IPS-20b (cell line): ENCODE data around the gene ATAD3B.
"Not testable (repeated sequence)": the region's sequence is repeated elsewhere in the genome, so short reads cannot be mapped to it uniquely, and the experiment has no call there.

Experiments
- H3K27ac ChIP-seq: one replicate; pipeline ENCODE4 v1.5.1; 2013; ENCODE audit warnings: low read length
- H3K27me3 ChIP-seq: 2 replicates; pipeline ENCODE4 v1.6.1; 2013; ENCODE audit warnings: mild to moderate bottlenecking, low read length, inconsistent platforms; ENCODE audit not compliant: insufficient read depth
- H3K36me3 ChIP-seq: 2 replicates; pipeline ENCODE4 v1.6.1; 2013; ENCODE audit warnings: low read depth, mild to moderate bottlenecking, inconsistent platforms, low read length, moderate library complexity; ENCODE audit not compliant: insufficient read depth
- H3K4me1 ChIP-seq: 2 replicates; pipeline ENCODE4 v1.6.1; 2013; ENCODE audit warnings: mild to moderate bottlenecking, control low read depth, inconsistent platforms, low read length, moderate library complexity; ENCODE audit not compliant: insufficient read depth
- H3K4me3 ChIP-seq: 2 replicates; pipeline ENCODE4 v1.5.1; 2013; ENCODE audit warnings: mild to moderate bottlenecking, low read length, inconsistent platforms
- H3K9ac ChIP-seq: 2 replicates; pipeline ENCODE4 v1.6.1; 2013; ENCODE audit warnings: low read depth, mild to moderate bottlenecking, inconsistent platforms, low read length, moderate library complexity
- H3K9me3 ChIP-seq: 2 replicates; pipeline ENCODE4 v1.6.1; 2013; ENCODE audit warnings: mild to moderate bottlenecking, low read depth, low read length, inconsistent platforms; ENCODE audit not compliant: insufficient read depth

The ATAD3B gene

DNA sequence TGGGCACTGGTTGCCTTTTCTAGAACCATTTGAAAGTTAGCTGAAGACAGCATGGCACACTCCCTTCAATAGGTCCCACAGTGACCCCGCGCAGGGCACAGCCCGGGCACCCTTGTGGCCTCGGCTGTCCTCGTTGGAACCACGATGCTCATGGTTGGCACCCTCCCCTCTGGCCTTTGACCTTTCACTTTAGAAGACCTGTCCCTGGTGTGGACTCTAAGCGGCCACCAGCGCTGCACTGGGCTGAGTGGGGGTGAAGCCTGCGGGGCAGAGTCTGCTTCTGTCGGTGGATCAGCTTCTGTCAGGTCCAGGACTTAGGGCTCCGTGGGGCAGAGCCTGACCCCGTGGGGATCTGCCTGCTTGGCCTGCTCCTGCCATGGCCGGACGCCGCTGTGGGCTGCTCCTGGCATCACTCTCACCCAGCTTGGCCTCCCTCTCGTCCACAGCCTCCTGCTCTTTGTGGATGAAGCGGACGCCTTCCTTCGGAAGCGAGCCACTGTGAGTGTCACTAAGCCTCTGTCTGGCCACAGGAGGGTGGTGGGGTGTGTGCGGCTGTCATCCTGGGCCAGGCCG, 14.8 kb upstream of the ATAD3B start:
- not testable (repeated sequence) for H3K27ac ChIP-seq, H3K27me3 ChIP-seq, H3K9ac ChIP-seq, H3K4me3 ChIP-seq, H3K4me1 ChIP-seq, H3K36me3 ChIP-seq, H3K9me3 ChIP-seq

DNA sequence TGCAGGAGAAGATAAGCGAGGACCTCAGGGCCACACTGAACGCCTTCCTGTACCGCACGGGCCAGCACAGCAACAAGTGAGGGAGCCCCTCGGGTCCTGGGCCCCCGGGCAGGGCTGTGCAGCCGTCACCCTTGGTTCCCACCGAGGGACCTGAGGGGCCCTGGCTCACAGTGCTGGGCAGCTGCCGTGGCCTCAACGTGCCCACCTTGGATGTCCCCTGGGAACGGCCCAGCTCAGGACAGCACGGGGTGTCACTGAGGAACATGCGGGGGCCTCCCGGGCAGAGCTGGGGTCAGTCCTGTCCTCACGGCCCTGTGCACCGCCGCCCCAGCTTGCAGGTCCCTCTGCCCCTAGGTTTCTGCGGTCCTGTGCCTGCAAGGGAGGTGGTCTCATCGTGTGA, 12.4 kb upstream of the ATAD3B start:
- not testable (repeated sequence) for H3K9ac ChIP-seq, H3K4me1 ChIP-seq

DNA sequence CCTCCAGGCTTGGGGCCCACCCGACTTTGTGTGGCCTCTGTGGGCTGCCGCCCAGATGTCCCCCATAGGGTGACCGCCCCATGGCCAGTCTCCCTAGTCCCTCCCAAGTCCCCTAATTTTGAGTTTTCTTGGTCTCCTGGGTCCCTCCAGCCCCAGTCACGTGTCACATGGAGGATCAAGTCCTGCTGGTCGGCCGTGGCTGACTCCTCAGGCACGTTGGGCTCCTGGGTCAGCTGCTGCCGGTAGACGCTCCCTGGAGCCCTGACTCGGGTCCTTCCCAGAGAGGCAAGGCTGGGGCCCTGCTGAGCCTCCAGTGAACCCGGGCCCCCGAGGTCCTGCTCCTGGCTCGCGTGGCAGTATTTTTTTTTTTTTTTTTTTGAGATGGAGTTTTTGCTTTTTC, 11.9 kb upstream of the ATAD3B start:
- H3K36me3 ChIP-seq, H3K27me3 ChIP-seq, H3K9ac ChIP-seq, H3K9me3 ChIP-seq, H3K4me1 ChIP-seq, H3K4me3 ChIP-seq, H3K27ac ChIP-seq: not testable (repeated sequence)

More for the DNA sequence above, 12.4 kb upstream of the ATAD3B start:
- H3K9me3 ChIP-seq, H3K36me3 ChIP-seq, H3K4me3 ChIP-seq, H3K27ac ChIP-seq, H3K27me3 ChIP-seq: not testable (repeated sequence)

DNA sequence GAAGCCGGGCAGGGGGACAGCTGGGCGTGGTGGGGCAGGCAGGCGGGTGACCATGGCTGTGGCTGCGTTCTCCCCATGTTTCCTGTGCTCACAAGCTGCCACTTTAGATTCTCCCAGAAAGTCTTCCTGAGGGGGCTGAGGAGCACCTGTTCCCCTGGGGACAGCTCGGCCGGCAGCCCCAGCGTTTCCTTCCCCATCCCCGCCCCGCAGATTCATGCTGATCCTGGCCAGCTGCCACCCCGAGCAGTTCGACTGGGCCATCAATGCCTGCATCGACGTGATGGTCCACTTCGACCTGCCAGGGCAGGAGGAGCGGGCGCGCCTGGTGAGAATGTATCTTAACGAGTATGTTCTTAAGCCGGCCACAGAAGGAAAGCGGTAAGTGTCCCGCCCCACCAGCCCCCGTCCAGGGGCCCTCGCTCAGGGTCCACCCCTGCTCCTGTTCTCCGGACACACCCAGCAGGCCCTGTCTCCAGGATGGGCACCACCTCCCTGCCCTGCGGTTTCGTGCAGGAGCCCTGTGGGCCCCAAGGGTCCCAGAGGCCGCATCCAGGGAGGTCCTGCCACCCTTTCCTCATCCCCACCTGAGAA, 10.9 kb upstream of the ATAD3B start:
- no peaks in the 10 kb centered on the region for H3K36me3 ChIP-seq
- H3K9me3 ChIP-seq: no peaks in the 10 kb centered on the region
- no peak overlapping the region for H3K9ac ChIP-seq
- H3K4me3 ChIP-seq: no peak overlapping the region
- H3K27ac ChIP-seq: no peak overlapping the region
- H3K4me1 ChIP-seq: no peaks in the 10 kb centered on the region
- H3K27me3 ChIP-seq: no peaks in the 10 kb centered on the region

DNA sequence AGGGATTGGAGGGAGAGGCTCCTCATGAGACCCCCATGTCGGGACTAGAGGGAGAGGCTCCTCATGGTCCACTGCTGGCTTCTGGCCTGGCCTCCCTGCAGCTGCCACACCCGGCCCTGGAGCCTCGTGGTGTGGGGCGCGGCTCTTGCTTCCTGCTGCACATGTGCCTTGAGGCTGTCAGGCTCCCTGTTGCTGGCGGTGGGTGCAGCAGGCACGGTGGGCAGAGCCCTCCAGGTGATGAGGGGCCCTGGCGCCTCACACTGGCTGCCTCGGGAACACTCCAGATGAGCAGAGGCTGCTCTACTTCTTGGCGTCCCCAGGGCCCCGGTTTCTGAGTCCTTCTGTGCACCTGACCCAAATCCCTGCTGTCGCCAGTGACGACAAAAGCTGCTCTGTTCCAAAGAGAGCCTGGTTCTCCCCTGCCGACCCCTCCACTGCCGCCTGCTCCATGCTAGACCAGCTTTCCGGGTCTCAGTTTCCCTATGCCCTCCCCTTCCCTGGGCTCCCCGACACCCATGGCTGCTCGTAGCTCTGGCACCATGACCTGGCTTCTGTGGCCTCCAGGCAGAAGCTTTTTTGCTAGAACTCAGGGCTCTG, 9.7 kb upstream of the ATAD3B start:
- Histone ChIP-seq H3K36me3 (no peaks in the 10 kb centered on the region), H3K4me3 (no peak overlapping the region), H3K9me3 (no peaks in the 10 kb centered on the region), H3K27ac (no peak overlapping the region), H3K27me3 (no peaks in the 10 kb centered on the region), H3K4me1 (no peaks in the 10 kb centered on the region), H3K9ac (no peak overlapping the region)

DNA sequence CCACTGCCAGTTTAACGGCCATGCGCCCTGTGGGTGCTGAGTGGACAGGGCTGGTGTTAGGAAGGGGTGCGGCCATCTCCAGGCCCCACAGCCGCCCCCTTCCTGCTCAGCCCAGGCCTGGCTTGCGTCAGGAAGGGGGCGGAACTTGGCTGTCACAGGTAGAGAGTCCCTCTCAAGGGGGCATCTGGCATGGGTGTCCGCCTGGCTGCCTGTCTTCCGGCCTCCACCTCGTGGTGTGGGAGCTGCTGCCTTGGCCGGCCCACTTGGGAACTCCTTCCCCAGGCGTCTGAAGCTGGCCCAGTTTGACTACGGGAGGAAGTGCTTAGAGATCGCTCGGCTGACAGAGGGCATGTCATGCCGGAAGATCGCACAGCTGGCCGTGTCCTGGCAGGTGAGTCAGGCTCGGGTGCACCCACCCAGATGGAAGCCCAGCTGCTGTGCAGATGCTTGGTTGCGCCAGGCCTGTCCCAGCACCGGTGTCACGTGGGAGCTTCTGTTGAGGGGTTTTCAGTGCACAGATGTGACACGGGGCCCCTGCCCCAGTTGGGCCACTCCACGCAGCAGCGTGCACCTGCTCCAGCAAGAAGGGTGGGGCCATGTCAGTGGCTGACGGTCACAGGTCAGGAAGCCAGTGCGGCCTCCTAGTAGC, 9.1 kb upstream of the ATAD3B start:
- no peaks in the 10 kb centered on the region for H3K27me3 ChIP-seq
- no peaks in the 10 kb centered on the region for H3K9me3 ChIP-seq
- no peak overlapping the region for H3K27ac ChIP-seq
- H3K4me3 ChIP-seq: no peak overlapping the region
- no peaks in the 10 kb centered on the region for H3K4me1 ChIP-seq
- no peak overlapping the region for H3K9ac ChIP-seq
- no peaks in the 10 kb centered on the region for H3K36me3 ChIP-seq

DNA sequence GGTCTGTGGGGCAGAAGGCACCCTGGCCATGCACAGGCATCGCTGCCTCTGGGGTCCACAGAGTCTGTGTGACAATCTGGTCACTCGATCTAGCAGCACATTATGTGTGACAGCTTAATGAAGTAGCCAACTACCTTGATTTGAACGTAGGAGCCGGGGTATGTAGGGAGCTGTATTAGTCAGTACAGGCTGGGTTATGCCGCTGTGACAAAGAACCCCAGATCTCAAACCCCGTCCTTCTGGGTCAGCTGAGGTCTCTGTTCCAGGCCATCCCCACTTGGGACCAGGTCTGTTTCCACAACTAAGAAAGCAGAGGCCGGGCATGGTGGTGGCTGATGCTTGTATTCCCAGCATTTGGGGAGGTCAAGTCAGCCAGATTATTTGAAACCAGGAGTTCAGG, 8.3 kb upstream of the ATAD3B start:
- no peak overlapping the region for H3K4me3 ChIP-seq
- no peak overlapping the region for H3K9ac ChIP-seq
- H3K36me3 ChIP-seq: no peaks in the 10 kb centered on the region
- no peaks in the 10 kb centered on the region for H3K27me3 ChIP-seq
- no peak overlapping the region for H3K27ac ChIP-seq
- no peaks in the 10 kb centered on the region for H3K9me3 ChIP-seq
- no peaks in the 10 kb centered on the region for H3K4me1 ChIP-seq

DNA sequence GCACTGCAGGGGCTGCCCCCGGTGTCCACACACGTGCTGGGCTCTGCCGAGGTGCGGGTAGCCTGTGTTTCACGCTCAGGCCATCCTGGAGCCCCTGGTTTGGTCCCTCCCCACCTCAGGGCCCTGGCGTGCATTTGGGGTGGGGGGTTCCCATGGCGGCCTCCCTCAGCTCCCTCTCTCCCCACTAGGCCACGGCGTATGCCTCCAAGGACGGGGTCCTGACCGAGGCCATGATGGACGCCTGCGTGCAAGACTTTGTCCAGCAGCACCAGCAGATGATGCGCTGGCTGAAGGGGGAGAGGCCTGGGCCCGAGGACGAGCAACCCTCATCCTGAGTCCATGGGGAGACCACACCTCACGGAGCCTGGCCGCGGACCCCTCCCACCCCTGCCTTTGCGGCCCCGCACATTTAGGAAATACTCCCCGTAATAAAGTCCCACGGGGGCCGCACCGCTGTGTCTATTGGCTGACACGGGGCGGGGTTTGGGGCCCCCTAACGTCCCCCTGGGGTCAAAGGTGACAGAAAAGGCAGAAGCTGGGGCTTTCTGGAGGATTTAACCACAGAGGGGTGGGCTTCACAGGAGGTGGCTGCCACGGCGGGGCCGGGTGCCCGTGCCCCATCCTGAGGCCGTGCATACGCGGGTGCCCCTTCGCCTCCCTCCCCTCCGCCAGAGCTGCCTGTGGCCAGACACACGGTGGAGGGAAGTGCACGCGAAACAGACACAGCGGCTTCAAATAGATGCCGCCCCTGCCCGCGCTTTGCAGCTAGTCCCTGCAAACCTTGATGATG, 3.2 kb upstream of the ATAD3B start:
- not testable (repeated sequence) for H3K27me3 ChIP-seq, H3K4me3 ChIP-seq, H3K9me3 ChIP-seq, H3K27ac ChIP-seq, H3K4me1 ChIP-seq, H3K36me3 ChIP-seq, H3K9ac ChIP-seq

DNA sequence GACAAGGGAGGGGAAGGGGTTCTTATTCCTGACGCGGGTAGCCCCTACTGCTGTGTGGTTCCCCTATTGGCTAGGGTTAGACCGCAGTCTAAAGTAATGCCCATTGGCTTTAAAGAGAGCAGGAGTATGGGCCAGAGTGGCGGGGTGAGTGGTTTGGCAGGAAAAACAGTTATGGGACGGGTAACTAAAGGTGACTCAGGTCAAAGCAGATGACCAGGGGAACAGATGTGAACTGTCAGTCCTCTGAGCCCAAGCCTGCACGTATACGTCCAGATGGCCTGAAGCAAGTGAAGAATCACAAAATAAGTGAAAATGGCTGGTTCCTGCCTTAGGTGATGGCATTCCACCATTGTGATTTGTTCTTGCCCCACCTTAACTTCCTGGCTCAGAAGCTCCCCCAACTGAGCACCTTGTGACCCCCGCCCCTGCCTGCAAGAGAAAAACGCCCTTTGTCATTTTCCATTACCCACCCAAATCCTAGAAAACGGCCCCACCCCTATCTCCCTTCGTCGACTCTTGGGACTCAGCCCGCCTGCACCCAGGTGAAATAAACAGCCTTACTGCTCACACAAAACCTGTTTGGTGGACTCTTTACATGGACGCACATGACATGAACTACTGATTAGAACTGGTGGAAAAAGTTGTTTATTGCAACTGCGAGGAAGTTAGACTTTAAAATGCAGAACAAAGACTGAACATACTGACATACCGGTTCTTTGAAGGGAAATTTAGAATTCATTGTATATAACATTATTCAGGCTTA, 758 bp upstream of the ATAD3B start:
- H3K36me3 ChIP-seq: no peaks in the 10 kb centered on the region
- H3K9me3 ChIP-seq: no peaks in the 10 kb centered on the region
- H3K9ac ChIP-seq: peak overlapping the region; percentile 93; the same call in 1 of the 2 replicates
- H3K4me3 ChIP-seq: peak overlapping the region; percentile 95
- H3K27ac ChIP-seq: peak overlapping the region; percentile 94
- H3K4me1 ChIP-seq: no peaks in the 10 kb centered on the region; the same call in 1 of the 2 replicates
- H3K27me3 ChIP-seq: no peaks in the 10 kb centered on the region

DNA sequence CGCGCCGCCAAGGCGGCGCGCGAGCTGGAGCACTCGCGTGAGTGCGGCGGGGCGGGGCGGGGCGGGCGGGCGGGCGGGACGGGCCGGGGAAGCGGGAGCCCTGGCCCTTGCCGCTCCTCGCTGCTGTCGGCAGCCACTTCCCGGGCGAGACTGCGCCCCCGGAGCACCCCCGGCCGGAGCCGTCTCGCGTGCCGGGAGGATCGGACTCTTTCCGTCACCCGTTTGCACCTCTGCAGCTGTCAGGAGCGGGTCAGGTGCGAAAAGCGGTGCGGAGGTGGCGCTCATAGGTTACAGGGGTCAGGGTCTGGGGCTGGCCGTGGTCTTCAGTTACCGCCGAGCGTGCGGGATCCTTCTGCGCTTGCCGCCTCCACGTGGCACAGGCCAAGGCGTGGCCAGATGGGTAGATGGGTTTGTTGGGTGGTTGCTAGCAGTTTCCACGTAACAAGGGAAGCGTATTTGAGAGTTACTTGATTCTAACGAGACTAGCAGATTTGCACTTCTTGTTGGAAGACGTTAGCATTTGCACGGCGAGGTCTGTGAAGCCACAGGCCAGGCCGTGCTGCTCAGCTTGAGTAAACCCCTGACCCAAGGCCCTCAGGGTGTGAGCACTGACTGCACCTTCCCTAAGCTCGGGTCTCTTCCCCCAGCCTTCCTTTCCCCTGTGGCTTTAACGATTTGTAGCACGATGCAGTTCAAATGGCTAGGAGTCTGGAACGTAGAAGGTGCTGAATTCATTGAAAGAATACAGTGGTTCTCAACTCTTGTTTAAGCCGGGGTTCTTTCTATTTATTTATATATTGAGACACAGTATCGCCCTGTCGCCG, 700 bp downstream of the ATAD3B start:
- H3K27me3 ChIP-seq, H3K9me3 ChIP-seq, H3K4me1 ChIP-seq, H3K27ac ChIP-seq, H3K36me3 ChIP-seq: not testable (repeated sequence)
- Histone ChIP-seq H3K9ac (peak overlapping the region; percentile 73), H3K4me3 (peak overlapping the region; percentile 81)

DNA sequence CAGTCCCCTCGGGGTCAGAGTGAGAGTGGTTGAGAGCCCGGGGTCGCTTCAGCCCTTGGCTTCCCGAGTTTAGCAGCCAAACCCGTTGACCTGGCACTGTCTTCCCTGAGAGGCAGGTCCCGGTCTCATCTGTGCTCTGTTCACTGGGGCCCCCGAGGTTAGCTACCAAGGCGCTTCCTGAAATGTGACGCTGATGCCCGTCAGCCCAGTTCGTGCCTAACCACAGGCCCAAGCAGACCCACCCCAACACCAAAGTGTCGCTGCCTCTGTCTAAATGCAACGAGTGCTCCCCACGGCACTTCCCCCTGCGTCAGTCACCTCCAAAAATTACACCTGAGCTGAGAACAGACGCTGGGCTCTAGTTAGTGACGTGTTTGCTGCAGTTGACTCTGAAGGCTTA, 4.4 kb downstream of the ATAD3B start:
- peaks cover 25% of the 10 kb centered on the region for H3K36me3 ChIP-seq
- H3K27ac ChIP-seq, H3K9me3 ChIP-seq, H3K4me3 ChIP-seq, H3K27me3 ChIP-seq, H3K9ac ChIP-seq, H3K4me1 ChIP-seq: not testable (repeated sequence)
